RPMI8226 (cell line): ENCODE measurements around the gene SLAIN2.
"Not testable (repeated sequence)": the region's sequence is repeated elsewhere in the genome, so short reads cannot be mapped to it uniquely, and the experiment has no call there.

ENCODE experiments used
- DNase-seq: peaks from one replicate; pipeline ENCODE4 v3.0.0-alpha.2; 2015

The SLAIN2 gene

GRCh38 chr4:48445704-48446103 is 104.4 kb downstream of the SLAIN2 start:
- DNase-seq = peak; percentile 2

- DNase-seq = no peak
Measured at GRCh38 chr4:48446642-48447041, 105.3 kb downstream of the SLAIN2 start.

- no peak for DNase-seq
Measured at GRCh38 chr4:48449151-48449550, 107.8 kb downstream of the SLAIN2 start.

GRCh38 chr4:48450740-48451139 is 109.4 kb downstream of the SLAIN2 start:
- DNase-seq = no peak

GRCh38 chr4:48451656-48452055 is 110.3 kb downstream of the SLAIN2 start:
- DNase-seq = not testable (repeated sequence)

GRCh38 chr4:48454591-48454990 is 113.3 kb downstream of the SLAIN2 start:
- no peak for DNase-seq

- DNase-seq = no peak
Measured at GRCh38 chr4:48461000-48461399, 119.7 kb downstream of the SLAIN2 start.

GRCh38 chr4:48462363-48462762 is 121.0 kb downstream of the SLAIN2 start:
- DNase-seq = no peak

GRCh38 chr4:48467442-48467841 is 126.1 kb downstream of the SLAIN2 start:
- DNase-seq = no peak

GRCh38 chr4:48467891-48468290 is 126.6 kb downstream of the SLAIN2 start:
- no peak for DNase-seq

- DNase-seq = no peak
Measured at GRCh38 chr4:48470137-48470536, 128.8 kb downstream of the SLAIN2 start.

GRCh38 chr4:48470570-48470969 is 129.2 kb downstream of the SLAIN2 start:
- DNase-seq = no peak

- no peak for DNase-seq
Measured at GRCh38 chr4:48472794-48473193, 131.5 kb downstream of the SLAIN2 start.

GRCh38 chr4:48475770-48476169 is 134.4 kb downstream of the SLAIN2 start:
- DNase-seq = no peak
